GM12873 (cell line): ENCODE results near the gene CENPE.

Experiments
- TF ChIP-seq, protein P1 (sequence below): IDR thresholded peaks from 2 replicates; pipeline ENCODE4 v1.5.1; 2012; ENCODE audit warnings: low read depth, mild to moderate bottlenecking, moderate library complexity, low read length, control low read depth; ENCODE audit not compliant: insufficient read depth; ENCODE audit errors: missing control alignments

Gene CENPE

DNA sequence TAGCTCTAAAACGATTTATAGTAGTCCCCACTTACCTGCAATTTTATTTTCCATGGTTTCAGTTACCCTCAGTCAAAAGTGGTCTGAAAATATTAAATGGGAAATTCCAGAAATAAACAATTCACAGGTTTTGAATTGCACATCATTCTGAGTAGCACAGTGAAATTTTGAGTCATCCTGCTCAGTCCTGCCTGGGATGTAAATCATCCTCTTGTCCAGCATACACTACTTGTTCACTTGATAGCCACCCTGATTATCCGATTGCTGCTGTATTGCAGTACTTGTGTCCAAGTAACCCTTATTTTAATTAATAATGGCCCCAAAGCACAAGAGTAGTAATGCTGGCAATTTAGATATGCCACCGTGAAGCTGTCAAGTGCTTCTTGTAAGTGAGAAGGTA lies 75.0 kb downstream of the CENPE start:
- TF ChIP-seq, protein P1, sequence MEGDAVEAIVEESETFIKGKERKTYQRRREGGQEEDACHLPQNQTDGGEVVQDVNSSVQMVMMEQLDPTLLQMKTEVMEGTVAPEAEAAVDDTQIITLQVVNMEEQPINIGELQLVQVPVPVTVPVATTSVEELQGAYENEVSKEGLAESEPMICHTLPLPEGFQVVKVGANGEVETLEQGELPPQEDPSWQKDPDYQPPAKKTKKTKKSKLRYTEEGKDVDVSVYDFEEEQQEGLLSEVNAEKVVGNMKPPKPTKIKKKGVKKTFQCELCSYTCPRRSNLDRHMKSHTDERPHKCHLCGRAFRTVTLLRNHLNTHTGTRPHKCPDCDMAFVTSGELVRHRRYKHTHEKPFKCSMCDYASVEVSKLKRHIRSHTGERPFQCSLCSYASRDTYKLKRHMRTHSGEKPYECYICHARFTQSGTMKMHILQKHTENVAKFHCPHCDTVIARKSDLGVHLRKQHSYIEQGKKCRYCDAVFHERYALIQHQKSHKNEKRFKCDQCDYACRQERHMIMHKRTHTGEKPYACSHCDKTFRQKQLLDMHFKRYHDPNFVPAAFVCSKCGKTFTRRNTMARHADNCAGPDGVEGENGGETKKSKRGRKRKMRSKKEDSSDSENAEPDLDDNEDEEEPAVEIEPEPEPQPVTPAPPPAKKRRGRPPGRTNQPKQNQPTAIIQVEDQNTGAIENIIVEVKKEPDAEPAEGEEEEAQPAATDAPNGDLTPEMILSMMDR, result no peak

DNA sequence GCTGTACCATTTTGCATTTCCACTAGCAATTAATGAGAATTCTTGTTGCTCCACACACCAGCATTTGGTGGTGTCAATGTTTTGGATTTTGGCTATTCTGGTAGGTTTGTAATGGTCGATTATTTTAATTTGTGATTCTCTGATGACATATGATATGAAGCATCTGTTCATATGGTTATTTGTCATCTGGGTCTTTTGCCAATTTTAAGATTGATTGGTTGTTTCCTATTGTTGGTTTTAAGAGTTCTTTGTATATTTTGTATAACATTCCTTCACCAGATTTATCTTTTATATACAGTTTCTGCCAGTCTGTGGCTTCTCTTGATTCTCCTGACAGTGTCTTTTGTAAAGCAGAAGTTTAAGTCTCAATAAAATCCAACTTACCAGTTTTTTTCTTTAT lies 80.0 kb downstream of the CENPE start:
- TF ChIP-seq, protein P1, result no peak

DNA sequence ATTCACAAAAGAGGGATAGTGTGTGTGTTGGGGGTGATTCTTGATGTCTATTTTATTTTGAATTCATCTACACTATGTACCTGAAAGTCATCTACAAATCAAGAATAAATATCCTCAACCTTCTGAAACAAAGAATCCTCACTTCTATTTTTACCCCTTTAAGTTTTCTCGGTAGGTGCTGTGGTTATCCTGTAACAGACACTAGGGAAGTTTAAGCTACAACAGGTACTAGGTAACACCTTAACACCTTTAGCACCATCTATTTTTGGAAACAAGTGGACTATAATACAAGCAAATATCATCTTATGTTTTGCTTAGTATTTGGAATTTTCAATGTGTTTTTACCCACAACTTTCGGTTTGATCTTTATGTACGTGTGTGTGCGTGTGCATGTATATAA lies 86.5 kb downstream of the CENPE start:
- TF ChIP-seq, protein P1, result no peak

DNA sequence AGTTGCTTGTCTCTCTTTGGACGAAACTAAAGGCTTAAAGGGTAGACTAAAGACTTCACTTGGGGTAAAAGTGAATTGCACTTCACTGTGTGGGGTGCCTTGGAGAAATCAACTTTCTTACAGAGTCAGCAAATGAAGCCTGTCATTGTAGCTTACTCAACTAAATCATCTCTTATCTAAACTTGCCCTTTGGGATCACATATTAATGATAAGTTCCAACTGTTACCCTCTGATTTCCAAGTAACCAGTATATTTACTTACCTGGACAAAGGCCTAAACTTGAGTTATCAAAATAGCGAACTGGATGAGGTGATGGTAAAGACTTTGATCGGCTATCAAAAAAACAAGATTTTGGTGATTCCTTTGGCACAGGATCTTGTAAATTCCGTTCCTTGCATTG lies 89.6 kb downstream of the CENPE start:
- TF ChIP-seq, protein P1, result no peak

DNA sequence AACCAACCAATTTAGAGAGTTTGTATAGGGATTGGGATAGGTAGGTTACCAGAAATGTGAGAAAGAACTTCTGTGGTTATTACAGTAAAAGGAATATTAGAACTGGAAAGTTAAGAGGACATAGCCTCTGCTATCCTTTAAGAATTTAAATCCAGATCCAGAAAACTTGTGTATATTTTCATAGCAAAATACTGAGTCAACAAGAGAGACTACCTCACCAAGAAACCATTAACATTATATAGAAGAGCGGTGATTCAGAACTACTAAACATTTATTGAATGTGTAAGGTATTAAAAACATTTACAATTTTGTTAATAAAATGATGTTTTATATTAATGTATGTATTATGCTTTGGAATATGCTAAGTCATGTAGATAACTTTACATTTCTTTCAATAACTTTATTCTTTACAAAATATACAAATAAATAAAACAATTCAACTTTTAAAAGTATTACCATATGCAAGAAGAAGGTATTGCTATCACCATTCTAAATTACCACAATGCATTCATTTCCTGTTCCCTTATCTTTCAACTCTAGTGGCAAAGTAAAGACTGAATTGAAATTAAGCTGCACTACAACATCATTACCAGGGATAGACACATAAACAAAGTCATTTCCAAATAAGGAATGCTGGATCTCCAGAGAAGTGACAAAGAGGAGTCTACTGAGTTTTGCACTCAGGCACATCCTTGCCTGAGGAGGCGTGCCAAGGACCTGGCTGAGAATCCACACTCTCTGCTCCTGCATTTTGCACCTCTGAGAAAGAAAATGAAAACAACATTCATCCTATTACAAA lies 92.4 kb downstream of the CENPE start:
- TF ChIP-seq, protein P1, result no peak

DNA sequence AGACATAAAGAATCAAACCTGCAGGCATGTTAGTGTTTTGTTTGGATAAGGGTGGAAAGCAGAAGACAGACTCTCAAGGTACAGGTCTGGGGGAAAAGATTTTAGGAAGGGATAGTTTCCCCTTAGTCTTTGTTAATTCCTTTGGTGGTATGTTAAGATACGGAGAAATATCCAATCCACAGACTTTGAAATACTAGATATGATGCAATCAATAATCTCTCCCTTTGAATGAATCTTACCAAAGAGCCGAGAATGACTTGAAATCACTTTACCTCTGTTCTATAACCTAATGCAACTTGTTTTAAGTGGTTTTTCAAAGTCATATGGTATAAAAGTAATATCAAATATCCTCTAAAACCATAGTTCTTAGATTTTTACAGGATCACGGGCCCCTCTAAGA lies 93.3 kb downstream of the CENPE start:
- TF ChIP-seq, protein P1, result no peak

DNA sequence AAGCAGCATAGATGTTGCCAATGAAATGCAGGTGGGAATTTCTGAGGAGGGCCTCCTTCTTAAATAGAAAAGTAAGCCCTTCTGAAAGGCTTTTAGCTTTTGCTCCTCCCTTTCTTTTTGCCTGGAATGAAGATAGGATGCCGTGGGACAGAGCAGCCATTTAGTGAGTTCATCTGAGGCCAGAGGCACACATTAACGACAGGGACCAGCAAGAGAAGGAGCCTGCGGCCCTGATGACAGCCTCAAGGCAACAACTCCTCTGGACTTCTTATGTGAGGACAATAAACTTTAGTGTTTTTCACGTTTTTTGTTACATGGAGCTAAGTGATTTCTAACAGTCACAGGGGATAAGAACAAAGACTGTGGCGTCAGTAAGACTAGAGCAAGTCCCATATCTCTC lies 97.5 kb downstream of the CENPE start:
- TF ChIP-seq, protein P1, result no peak
